A549 treated with CpdA at 1 μM for 4 hours (cell line): ENCODE measurements around the gene KIAA0319L. TPM values are rescaled to one million over a fixed set of nuclear protein-coding genes. Genes with fewer than 3 reads are reported as not detected.

ENCODE experiments used
- total RNA-seq: library from RNA; stranded (reverse); fragments of 200-300 nt; extraction: Qiagen RNA extraction; gene quantifications from 5 replicates; pipeline ENCODE4 v1.2.3, GENCODE V29; 2022; ENCODE audit warnings: low read depth

Gene KIAA0319L
- 12.5 to 17.8 TPM (median 15.5 TPM) in 5 replicates for total RNA-seq

DNA sequence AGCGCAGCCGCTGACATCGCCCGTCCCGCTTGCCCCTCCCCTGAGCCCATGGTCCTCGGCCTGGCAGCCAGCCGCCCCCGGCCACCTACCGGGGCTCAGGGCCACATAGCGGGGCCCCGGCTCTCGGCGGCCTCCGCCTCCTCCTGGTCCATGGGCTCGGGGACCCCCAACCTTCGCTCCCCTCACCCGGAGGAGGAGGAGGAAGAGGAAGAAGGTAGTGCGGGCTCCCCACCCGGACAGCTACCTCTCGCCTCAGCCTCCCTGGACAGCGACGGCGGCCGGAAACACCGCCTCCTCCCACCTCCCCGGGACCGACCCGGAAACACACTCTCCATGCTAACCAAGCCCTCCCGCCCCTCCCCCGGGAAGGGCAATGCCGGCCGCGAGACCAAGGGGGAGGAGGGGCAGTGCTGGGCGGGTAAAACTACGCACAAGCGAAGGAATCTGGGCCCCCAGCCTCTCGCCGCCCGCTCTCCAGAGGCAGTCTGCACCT, at the start of gene KIAA0319L:
KIAA0319L (minus strand) TSS at position 286 of the 493 bp plus-strand sequence. CDS start 2,912 bp downstream, outside the sequence.

DNA sequence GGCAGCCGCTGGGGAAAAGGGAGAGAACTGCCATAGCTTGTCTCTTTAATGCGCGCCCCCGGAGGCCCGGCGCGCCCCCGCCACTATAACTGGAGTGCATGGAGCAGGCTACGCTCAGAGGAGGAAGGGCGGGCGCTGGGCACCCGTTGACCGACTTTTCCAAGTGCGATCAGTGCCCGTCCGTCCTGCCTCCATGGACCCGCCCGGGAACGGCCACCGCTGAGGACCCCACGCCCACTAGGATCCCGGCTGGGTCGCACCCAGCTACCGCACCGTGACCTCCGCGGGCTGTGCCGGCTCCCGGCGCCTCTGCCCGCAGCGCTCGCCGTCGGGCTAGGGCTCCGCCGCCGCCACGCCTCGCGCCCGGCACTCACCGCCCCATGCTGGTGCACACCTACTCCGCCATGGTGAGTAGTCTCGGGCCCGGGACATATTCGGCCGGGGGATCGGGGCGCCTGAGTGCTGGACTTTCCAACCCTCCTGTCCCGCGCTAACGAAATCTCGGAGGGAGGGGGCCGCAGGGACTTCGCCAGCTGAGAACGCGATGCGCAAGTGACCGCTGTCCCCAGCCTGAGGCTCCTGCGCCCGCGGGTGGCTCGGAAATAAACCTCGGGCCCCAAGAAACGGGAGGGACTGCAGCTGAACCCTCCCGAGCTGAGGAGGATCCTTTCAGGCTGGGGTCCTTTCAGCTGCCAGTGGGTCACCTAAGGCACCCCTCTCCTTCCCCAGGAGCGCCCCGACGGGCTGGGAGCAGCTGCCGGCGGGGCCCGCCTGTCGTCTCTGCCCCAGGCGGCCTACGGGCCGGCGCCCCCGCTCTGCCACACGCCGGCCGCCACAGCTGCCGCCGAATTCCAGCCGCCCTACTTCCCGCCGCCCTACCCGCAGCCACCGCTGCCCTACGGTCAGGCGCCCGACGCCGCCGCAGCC, 16.3 kb upstream of the KIAA0319L start, which contains the start of gene TFAP2E:
TFAP2E (plus strand) TSS at position 117 of the 927 bp plus-strand sequence; CDS start at position 381, 264 bp downstream.

DNA sequence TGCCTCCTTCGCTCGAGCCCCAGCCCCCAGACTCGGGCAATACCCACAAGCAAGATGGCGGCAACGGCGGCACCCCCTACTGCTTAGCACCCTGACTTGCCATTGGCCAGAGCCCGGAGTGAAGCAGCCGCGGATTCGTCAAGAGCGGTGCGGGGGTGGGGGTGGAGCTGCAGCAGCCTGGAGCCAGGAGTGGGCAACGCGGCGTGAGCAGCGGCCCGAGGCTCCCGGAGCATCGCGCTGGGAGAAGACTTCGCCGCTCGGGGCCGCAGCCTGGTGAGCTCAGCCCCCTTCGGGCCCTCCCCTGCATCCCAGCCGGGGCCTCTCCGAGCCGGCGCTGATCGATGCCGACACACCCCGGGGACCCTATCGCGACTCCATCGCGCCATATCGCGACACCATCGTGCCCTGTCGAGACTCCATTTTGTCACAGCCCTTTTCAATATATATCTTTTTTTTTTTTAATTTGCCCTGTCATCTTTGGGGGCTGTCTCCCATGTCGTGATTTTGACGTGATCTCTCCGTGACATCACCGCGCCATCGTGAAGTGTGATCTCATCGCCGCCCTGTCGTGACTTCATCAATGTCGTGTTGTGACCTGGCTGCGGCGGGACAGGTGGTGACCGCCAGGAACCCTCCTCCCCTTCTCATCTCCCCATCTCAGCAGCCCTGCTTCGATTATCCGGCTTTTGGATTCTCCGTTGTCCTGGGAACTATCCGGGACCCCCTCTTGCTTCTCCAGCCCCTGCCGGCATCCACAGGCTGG, 589 bp upstream of the KIAA0319L start, which contains the start of gene NCDN:
NCDN (plus strand) TSS at position 189 of the 763 bp plus-strand sequence; CDS start at position 581, 392 bp downstream.

Other genes starting within 250 kb of the KIAA0319L start
- gene NCDN, start 396 bp upstream of the KIAA0319L start, total RNA-seq = 12.9 to 18.7 TPM (median 18.5 TPM) in 5 replicates
- gene TFAP2E, start 15.9 kb upstream of the KIAA0319L start, total RNA-seq = 0.56 to 0.82 TPM (median 0.62 TPM) in 5 replicates
- gene PSMB2, start 84.1 kb upstream of the KIAA0319L start, total RNA-seq = 81.1 to 110 TPM (median 102 TPM) in 5 replicates
- 13.2 to 14.6 TPM (median 13.8 TPM) in 5 replicates for gene C1orf216, start 161.5 kb upstream of the KIAA0319L start, total RNA-seq
- 8.1 to 14.9 TPM (median 10.9 TPM) in 5 replicates for gene CLSPN, start 212.6 kb upstream of the KIAA0319L start, total RNA-seq